ENCODE data around the gene MLF1. TPM values are rescaled to one million over a fixed set of nuclear protein-coding genes. Genes with fewer than 3 reads are reported as not detected.
"Not testable (repeated sequence)": the region's sequence is repeated elsewhere in the genome, so short reads cannot be mapped to it uniquely, and the experiment has no call there.

The MLF1 gene
- total RNA-seq, 1 donor from 2014 or later: 37.0 TPM

DNA sequence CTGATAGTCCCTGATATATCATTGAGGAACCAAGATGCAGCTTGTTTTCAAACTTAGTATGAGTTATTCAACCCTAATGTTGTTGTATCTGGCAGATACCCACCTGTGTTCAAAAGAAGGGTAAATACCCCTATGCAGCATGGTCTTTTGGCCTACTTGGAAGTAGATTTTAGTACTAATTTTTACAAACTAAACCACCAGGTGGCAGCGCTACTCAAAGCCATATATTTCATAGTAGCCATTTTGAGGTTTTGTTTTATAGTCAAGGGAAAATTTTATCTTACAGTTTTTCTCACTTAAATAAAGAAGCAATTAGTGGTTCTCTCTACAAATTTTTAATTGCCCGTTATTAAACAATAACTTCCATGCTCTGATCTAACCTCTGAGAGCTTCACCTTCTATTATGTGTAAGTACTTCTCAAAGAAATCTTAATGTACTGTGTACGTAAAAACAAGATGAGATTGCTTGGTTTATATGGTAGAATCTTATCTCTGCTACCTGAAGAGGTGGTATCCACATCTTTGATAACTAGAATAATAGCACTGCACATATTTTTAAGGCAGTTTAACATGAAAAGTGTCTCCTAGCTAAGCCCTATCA lies 31.5 kb upstream of the MLF1 start:
- Mint-ChIP-seq H3K36me3 (peaks cover 3% of the 10 kb centered on the region), H3K27me3 (ENCODE audit: insufficient read depth, low read depth) (no peaks in the 10 kb centered on the region), H3K4me1 (no peaks in the 10 kb centered on the region), H3K9me3 (no peaks in the 10 kb centered on the region), H3K27ac (no peak overlapping the region), H3K4me3 (no peak overlapping the region)
- no peak overlapping the region for H2AFZ ChIP-seq (replicated peaks)
- H3K9me3 ChIP-seq (ENCODE audit: low read depth): no peaks in the 10 kb centered on the region
- H3K9ac ChIP-seq: no peak overlapping the region
- no peaks in the 10 kb centered on the region for H3K36me3 ChIP-seq
- no peaks in the 10 kb centered on the region for H3K79me2 ChIP-seq (ENCODE audit: low read depth)
- TF ChIP-seq, protein P1, sequence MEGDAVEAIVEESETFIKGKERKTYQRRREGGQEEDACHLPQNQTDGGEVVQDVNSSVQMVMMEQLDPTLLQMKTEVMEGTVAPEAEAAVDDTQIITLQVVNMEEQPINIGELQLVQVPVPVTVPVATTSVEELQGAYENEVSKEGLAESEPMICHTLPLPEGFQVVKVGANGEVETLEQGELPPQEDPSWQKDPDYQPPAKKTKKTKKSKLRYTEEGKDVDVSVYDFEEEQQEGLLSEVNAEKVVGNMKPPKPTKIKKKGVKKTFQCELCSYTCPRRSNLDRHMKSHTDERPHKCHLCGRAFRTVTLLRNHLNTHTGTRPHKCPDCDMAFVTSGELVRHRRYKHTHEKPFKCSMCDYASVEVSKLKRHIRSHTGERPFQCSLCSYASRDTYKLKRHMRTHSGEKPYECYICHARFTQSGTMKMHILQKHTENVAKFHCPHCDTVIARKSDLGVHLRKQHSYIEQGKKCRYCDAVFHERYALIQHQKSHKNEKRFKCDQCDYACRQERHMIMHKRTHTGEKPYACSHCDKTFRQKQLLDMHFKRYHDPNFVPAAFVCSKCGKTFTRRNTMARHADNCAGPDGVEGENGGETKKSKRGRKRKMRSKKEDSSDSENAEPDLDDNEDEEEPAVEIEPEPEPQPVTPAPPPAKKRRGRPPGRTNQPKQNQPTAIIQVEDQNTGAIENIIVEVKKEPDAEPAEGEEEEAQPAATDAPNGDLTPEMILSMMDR (IDR thresholded peaks at IDR 0.05): peak; percentile 61
- no peak for TF ChIP-seq EZH2phosphoT487 (IDR thresholded peaks at IDR 0.05)
- H3K4me3 ChIP-seq: no peak overlapping the region
- DNase-seq (ENCODE audit: low spot score): peak; percentile 31
- H3F3A ChIP-seq (ENCODE audit: low read depth): no peaks in the 10 kb centered on the region
- H4K20me1 ChIP-seq (ENCODE audit: low read depth): no peaks in the 10 kb centered on the region
- H3K27me3 ChIP-seq: no peaks in the 10 kb centered on the region
- no peaks in the 10 kb centered on the region for H3K4me1 ChIP-seq
- no peak overlapping the region for H3K4me2 ChIP-seq
- H3K27ac ChIP-seq: no peak overlapping the region

GRCh38 chr3:158540066-158540465 lies 30.9 kb upstream of the MLF1 start:
- H3K36me3 Mint-ChIP-seq: peaks cover 3% of the 10 kb centered on the region
- no peaks in the 10 kb centered on the region for H3K79me2 ChIP-seq (ENCODE audit: low read depth)
- H3K9me3 ChIP-seq (ENCODE audit: low read depth): no peaks in the 10 kb centered on the region
- no peaks in the 10 kb centered on the region for H3K4me1 ChIP-seq
- no peak overlapping the region for H2AFZ ChIP-seq (replicated peaks)
- H3K4me3 Mint-ChIP-seq: no peak overlapping the region
- DNase-seq (ENCODE audit: low spot score): no peak
- no peaks in the 10 kb centered on the region for H3K27me3 Mint-ChIP-seq (ENCODE audit: insufficient read depth, low read depth)
- no peaks in the 10 kb centered on the region for H4K20me1 ChIP-seq (ENCODE audit: low read depth)
- H3K27me3 ChIP-seq: no peaks in the 10 kb centered on the region
- H3K4me1 Mint-ChIP-seq: no peaks in the 10 kb centered on the region
- H3K9ac ChIP-seq: no peak overlapping the region
- no peaks in the 10 kb centered on the region for H3K36me3 ChIP-seq
- H3K27ac Mint-ChIP-seq: no peak overlapping the region
- H3K4me3 ChIP-seq: no peak overlapping the region
- no peaks in the 10 kb centered on the region for H3K9me3 Mint-ChIP-seq
- no peaks in the 10 kb centered on the region for H3F3A ChIP-seq (ENCODE audit: low read depth)
- H3K4me2 ChIP-seq: no peak overlapping the region
- H3K27ac ChIP-seq: no peak overlapping the region
- no peak for TF ChIP-seq EZH2phosphoT487 (IDR thresholded peaks at IDR 0.05)
- TF ChIP-seq, protein P1 (IDR thresholded peaks at IDR 0.05): no peak
- no peak for TF ChIP-seq EZH2 (IDR thresholded peaks at IDR 0.05)

GRCh38 chr3:158548691-158549090 lies 22.3 kb upstream of the MLF1 start:
- Histone ChIP-seq H3K4me2 (no peak overlapping the region), H3K27me3 (no peaks in the 10 kb centered on the region), H3K9ac (no peak overlapping the region), H3K9me3 (ENCODE audit: low read depth) (no peaks in the 10 kb centered on the region), H3K4me3 (no peak overlapping the region), H3K36me3 (no peaks in the 10 kb centered on the region), H2AFZ (replicated peaks) (no peak overlapping the region), H3F3A (ENCODE audit: low read depth) (no peaks in the 10 kb centered on the region), H3K27ac (no peak overlapping the region), H3K4me1 (no peaks in the 10 kb centered on the region), H3K79me2 (ENCODE audit: low read depth) (no peaks in the 10 kb centered on the region), H4K20me1 (ENCODE audit: low read depth) (no peaks in the 10 kb centered on the region)
- no peak overlapping the region for H3K4me3 Mint-ChIP-seq
- H3K36me3 Mint-ChIP-seq: peaks cover 3% of the 10 kb centered on the region
- no peaks in the 10 kb centered on the region for H3K9me3 Mint-ChIP-seq
- H3K27ac Mint-ChIP-seq: no peak overlapping the region
- DNase-seq (ENCODE audit: low spot score): no peak
- TF ChIP-seq EZH2phosphoT487 (IDR thresholded peaks at IDR 0.05) (no peak), EZH2 (IDR thresholded peaks at IDR 0.05) (no peak)
- TF ChIP-seq, protein P1 (IDR thresholded peaks at IDR 0.05): no peak
- no peaks in the 10 kb centered on the region for H3K4me1 Mint-ChIP-seq
- peaks cover 2% of the 10 kb centered on the region for H3K27me3 Mint-ChIP-seq (ENCODE audit: insufficient read depth, low read depth)

- not testable (repeated sequence) for H3K9me3 ChIP-seq (ENCODE audit: low read depth); H2AFZ ChIP-seq (replicated peaks); H3K9ac ChIP-seq; H3K79me2 ChIP-seq (ENCODE audit: low read depth); H3K4me3 Mint-ChIP-seq; H3K9me3 Mint-ChIP-seq; H3K27ac Mint-ChIP-seq; H3K27me3 ChIP-seq; H3K4me1 Mint-ChIP-seq; H3K4me3 ChIP-seq; H3K27ac ChIP-seq; H3K4me2 ChIP-seq; H3K4me1 ChIP-seq; H4K20me1 ChIP-seq (ENCODE audit: low read depth); H3F3A ChIP-seq (ENCODE audit: low read depth); H3K36me3 Mint-ChIP-seq; H3K27me3 Mint-ChIP-seq (ENCODE audit: insufficient read depth, low read depth); DNase-seq (ENCODE audit: low spot score); H3K36me3 ChIP-seq
These were observed 21.1 kb upstream of the MLF1 start for GRCh38 chr3:158549938-158550337.
